CD1c-positive myeloid dendritic cell (primary cell): ENCODE measurements around the gene GNB1L.

Experiments used
- DNase-seq: peaks from one replicate; pipeline ENCODE4 v3.0.0-alpha.2; 2016; ENCODE audit errors: extremely low spot score

Gene GNB1L

GRCh38 chr22:19876314-19876940 lies 21.8 kb upstream of the GNB1L start:
- DNase-seq = no peak

- no peak for DNase-seq
Measured at GRCh38 chr22:19875531-19876313, 21.0 kb upstream of the GNB1L start.

DNA sequence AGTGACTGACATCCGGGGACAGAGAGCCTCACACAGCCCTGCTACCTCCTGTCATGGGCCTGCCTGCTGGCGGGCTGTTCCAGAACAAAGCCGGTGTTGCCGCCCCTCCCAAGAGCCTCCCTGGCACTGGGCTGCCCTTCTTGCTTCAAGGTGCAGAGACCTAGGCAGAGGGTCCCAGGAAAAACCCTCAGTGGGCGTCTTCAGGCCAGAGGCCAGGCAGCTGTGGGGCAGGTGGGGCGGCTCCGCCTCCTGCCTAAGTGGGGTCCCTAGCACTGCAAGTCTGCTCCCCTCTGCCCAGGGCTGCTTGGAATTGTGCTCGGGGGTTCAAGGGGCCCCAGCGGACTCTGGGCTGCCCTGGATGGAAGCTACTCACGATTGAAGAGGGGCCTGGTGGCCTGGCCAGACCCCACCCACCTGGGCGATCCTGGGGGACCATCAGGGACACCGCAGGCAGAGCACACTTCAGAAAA lies 20.4 kb upstream of the GNB1L start:
- no peak for DNase-seq

- no peak for DNase-seq
Measured at GRCh38 chr22:19874307-19875060, 19.8 kb upstream of the GNB1L start.

DNA sequence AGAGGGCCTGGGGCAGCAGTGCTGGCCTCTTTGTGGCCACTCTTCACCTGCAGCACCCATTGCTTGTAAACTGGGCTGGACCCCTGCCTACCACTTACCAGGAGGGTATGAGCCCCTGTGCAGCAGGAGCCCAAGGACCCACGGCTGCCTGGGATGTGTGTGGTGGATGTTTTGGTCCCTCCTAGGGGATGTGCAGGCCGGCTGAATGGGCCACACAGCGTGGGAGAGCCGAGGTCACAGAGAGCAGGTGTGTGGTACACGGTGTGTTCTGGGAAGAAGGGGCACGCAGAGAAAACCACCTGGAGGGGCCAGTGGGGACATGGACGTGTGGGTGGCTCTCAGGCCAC lies 19.3 kb upstream of the GNB1L start:
- no peak for DNase-seq

DNA sequence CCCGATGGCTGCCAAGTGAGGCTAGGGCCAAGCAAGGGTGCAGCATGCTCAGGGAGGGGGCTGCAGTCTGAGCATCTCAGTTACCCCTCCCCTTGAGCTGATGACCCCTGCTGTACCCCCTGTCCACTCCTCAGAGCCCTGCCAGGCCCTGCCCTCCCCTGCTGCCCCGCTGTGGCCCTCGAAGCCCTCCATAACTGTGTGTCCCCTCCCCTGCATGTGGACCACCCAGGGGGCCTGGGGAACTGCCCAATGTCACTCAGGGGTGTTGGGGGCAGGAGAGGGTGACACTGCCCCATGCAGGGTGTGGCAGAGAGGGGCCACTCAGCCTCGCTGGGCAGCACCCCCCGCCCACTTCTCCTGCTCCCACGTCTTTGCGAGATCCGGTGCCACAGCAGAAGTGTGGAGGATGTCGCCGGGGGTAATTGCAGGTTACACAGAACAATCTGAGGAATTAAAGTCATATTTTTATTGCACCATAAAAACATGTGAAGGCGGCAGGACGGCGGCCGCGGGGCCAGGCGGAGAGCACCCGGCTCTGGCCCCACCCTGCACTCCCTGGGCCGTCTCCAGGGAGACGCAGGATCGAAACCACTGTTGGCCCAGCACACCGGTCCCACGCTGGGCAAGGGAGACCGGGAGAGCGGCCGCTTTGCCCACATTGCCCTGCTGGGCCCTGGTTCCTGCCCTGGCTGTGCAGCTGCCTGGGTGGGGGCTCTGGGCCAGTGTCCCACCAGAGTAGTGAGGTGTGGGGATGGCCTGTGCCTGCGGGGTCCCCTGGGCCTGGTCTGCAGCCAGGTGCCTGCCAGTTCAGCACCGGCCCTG lies 18.7 kb upstream of the GNB1L start:
- DNase-seq = no peak

DNA sequence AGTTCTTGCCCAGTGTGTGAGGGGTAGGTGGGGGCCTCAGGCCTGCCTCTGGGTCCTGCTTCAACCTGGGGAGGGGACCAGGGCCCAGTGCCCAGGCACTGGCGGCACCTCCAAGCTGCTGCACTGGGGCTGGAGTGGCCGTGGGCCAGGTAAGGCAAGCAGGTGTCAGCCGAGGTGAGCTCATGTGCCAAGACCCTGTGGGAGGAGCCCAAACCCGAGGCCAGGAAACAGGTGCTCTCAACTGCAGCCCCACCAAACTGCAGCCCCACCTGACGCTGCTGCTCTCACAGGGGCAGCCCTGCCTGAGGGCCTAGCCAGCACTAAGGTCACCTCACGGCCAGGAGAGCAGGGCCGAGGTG lies 18.1 kb upstream of the GNB1L start:
- no peak for DNase-seq

GRCh38 chr22:19871845-19872778 lies 17.4 kb upstream of the GNB1L start:
- no peak for DNase-seq

DNA sequence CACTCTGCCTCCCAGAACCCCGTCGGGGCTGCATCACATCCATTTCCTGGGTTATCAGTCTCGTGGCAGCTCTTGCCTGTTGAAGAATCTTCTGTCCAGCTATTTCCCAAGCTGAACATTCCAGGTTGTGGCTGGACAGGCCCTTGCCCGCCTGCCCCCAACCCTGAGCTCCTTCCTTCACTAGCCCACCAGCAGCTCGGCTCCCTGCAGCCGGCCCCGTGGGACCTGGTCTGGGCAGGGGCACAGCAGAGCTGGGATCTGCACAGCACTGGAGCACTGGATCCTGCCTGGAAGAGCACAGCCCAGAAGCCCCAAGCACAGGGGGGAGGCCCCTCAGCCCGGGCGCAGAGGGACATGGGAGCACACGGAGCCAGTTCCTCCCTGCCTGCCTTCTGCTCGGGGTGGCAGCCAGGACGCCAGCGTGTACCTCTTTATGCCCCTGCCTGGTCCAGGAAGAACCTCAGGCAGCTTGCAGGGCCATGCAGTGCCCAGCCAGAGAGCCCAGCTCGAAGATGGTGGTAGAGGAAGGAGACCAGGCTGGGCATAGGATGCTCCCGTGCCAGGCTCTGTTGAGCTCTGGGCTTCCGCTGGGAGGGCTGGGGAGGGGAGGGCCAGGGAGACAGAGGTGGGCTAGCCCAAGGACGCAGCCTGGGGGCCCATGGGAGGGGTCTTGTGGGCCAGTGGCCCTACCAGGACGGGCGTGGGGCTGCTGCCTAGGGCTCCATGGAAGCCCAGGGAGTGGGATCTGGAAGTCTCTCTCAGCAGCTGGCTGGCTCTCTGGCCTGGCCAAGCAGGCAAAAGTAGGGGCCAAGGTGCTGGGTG lies 16.6 kb upstream of the GNB1L start:
- no peak for DNase-seq

- DNase-seq = no peak
Measured at GRCh38 chr22:19870153-19871022, 15.7 kb upstream of the GNB1L start.

DNA sequence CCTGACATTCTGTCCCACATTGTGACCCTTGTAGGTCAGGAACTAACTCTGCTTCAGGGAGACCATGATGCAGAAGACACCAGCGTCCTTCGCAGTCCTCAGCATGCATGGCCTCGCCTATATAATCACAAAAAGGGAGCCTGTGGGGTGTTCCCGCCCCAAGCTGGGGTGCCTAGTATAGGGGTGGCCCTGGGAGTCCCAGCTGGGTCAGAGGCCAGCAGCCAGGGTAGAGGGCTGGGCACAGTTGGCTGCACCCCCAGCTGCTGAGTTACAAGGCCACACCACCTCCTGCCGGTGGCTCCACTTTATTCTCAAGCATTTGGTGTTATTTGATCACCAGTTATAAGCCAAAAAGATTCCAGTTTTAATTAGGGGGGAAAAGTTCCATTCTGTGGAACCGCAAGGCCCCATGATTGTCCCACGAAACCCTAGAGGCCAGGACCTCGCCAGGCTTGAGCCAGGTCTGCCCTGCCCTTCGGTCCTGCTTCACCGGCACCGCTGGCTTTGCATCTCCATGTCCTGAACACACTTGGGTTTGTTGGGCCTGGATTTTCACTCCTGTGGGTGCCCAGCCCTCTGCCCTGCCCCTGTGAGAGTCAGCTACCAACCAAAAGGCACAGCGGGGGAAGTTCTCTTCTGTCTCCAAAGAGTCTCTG lies 15.0 kb upstream of the GNB1L start:
- no peak for DNase-seq

- DNase-seq = no peak
Measured at GRCh38 chr22:19868773-19869471, 14.2 kb upstream of the GNB1L start.

- no peak for DNase-seq
Measured at GRCh38 chr22:19868333-19868732, 13.7 kb upstream of the GNB1L start.

DNA sequence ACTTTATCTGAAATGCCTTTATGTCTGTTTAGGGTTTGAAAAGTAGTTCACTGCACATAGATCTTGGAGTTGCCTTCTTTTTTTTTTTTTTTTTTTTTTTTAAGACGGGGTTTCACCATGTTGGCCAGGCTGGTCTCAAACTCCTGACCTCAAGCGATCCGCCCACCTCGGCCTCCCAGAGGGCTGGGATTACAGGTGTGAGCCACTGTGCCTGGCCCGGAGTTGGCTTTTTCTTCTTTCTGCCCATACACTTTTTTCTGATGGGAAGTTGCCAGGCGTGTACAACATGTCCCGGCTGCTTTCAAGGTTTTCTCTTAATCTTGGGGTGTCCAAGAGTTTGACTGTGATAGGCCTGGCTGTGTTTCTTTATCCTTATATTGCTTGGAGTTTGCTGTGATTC lies 12.9 kb upstream of the GNB1L start:
- no peak for DNase-seq

GRCh38 chr22:19866665-19867009 lies 12.0 kb upstream of the GNB1L start:
- DNase-seq = no peak

GRCh38 chr22:19865141-19865829 lies 10.6 kb upstream of the GNB1L start:
- peak; percentile 82 for DNase-seq

DNA sequence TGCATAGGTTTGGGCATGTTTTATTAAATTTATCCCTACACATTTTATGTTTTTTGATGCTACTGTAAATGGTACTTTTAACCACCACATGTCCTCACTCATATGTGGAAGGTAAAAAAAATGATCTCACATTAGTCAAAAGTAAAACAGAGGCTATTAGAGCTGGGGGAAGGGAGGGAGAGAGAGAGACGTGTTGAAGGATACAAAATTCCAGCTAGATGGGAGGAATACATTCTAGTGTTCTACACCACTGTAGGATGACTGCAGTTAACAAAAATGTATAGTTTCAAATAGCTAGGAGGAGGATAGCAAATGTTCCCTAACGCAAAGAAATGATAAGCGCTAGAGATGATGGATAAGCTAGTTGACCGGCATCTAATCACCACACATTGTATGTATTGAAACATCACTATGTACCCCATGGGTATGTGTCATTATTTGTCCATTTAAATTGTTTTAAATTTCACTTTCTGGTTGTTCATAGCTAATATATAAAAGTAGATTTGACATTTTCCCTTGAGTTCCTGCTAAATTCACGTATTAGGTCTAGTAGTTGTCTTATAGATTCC lies 9.9 kb upstream of the GNB1L start:
- DNase-seq = no peak
